Hepatocyte (in vitro differentiated cells): ENCODE results near the gene ACTR3. TPM values are rescaled to one million over a fixed set of nuclear protein-coding genes. Genes with fewer than 3 reads are reported as not detected.

Experiments used
- DNase-seq: peaks from one replicate; pipeline ENCODE4 v3.0.0-alpha.2; 2016; ENCODE audit warnings: low spot score
- H2AFZ ChIP-seq: fragments of 200-600 bp; sonication (generic); 2 replicates; pipeline ENCODE4 v1.6.0; 2016; ENCODE audit warnings: antibody characterized with exemption, mild to moderate bottlenecking
- H3K27ac ChIP-seq: fragments of 200-600 bp; sonication (generic); 2 replicates; pipeline ENCODE4 v1.5.1; 2016; ENCODE audit warnings: mild to moderate bottlenecking
- H3K27me3 ChIP-seq: fragments of 200-600 bp; sonication (generic); 2 replicates; pipeline ENCODE4 v1.6.1; 2016
- H3K36me3 ChIP-seq: fragments of 200-600 bp; sonication (generic); replicated peaks from 2 replicates; pipeline ENCODE4 v1.5.1; 2016; ENCODE audit warnings: low read depth; ENCODE audit not compliant: insufficient read depth
- H3K4me1 ChIP-seq: fragments of 200-600 bp; sonication (generic); 2 replicates; pipeline ENCODE4 v1.5.1; 2016; ENCODE audit warnings: mild to moderate bottlenecking, moderate library complexity; ENCODE audit not compliant: insufficient read depth
- H3K4me2 ChIP-seq: fragments of 200-600 bp; sonication (generic); 2 replicates; pipeline ENCODE4 v1.6.0; 2016
- H3K4me3 ChIP-seq: fragments of 200-600 bp; sonication (generic); 2 replicates; pipeline ENCODE4 v1.5.1; 2016; ENCODE audit warnings: mild to moderate bottlenecking
- H3K79me2 ChIP-seq: fragments of 200-600 bp; sonication (generic); 2 replicates; pipeline ENCODE4 v1.6.0; 2017; ENCODE audit warnings: mild to moderate bottlenecking
- H3K9me2 ChIP-seq: fragments of 200-600 bp; sonication (generic); replicated peaks from 2 replicates; pipeline ENCODE4 v1.6.0; 2017; ENCODE audit warnings: mild to moderate bottlenecking; ENCODE audit not compliant: insufficient read depth
- H3K9me3 ChIP-seq: fragments of 200-600 bp; sonication (generic); 2 replicates; pipeline ENCODE4 v1.5.1; 2016; ENCODE audit warnings: low read depth, mild to moderate bottlenecking
- H4K20me1 ChIP-seq: fragments of 200-600 bp; sonication (generic); 2 replicates; pipeline ENCODE4 v1.6.0; 2016; ENCODE audit warnings: mild to moderate bottlenecking; ENCODE audit not compliant: insufficient read depth, poor library complexity, severe bottlenecking
- CTCF ChIP-seq: fragments of 200-600 bp; sonication (generic); IDR thresholded peaks from 2 replicates; pipeline ENCODE4 v1.5.1; 2016; ENCODE audit warnings: antibody characterized with exemption, mild to moderate bottlenecking; ENCODE audit not compliant: poor library complexity
- EZH2 ChIP-seq: fragments of 200-600 bp; sonication (generic); IDR thresholded peaks from 2 replicates; pipeline ENCODE4 v1.6.1; 2016; ENCODE audit warnings: antibody characterized with exemption, mild to moderate bottlenecking, borderline replicate concordance
- EZH2phosphoT487 ChIP-seq: fragments of 200-600 bp; sonication (generic); IDR thresholded peaks from one replicate; pipeline ENCODE4 v1.6.1; 2018; ENCODE audit warnings: antibody characterized with exemption, mild to moderate bottlenecking, low read depth, moderate library complexity; ENCODE audit not compliant: unreplicated experiment, severe bottlenecking
- WGBS: methylation state at CpG from one replicate; pipeline ENCODE4 v1.1.6; 2016; ENCODE audit warnings: low lambda C conversion rate; ENCODE audit errors: missing lambda C conversion rate; 5-methylcytosine and 5-hydroxymethylcytosine counted together
- polyA plus RNA-seq: library from polyadenylated mRNA; unstranded; fragments of >200 nt; fragmentation: Nextera tagmentation; extraction: Ambion mirVana; gene quantifications from 2 replicates; pipeline ENCODE4 v1.2.1, GENCODE V29; 2016
- total RNA-seq: library from RNA; depleted of rRNA; stranded (reverse); fragments of >200 nt; gene quantifications from 2 replicates; pipeline ENCODE4 v1.2.3, GENCODE V29; 2014

The ACTR3 gene
- total and polyA plus RNA-seq, 2 experiments from 2014 or later, result 140 to 194 TPM

DNA sequence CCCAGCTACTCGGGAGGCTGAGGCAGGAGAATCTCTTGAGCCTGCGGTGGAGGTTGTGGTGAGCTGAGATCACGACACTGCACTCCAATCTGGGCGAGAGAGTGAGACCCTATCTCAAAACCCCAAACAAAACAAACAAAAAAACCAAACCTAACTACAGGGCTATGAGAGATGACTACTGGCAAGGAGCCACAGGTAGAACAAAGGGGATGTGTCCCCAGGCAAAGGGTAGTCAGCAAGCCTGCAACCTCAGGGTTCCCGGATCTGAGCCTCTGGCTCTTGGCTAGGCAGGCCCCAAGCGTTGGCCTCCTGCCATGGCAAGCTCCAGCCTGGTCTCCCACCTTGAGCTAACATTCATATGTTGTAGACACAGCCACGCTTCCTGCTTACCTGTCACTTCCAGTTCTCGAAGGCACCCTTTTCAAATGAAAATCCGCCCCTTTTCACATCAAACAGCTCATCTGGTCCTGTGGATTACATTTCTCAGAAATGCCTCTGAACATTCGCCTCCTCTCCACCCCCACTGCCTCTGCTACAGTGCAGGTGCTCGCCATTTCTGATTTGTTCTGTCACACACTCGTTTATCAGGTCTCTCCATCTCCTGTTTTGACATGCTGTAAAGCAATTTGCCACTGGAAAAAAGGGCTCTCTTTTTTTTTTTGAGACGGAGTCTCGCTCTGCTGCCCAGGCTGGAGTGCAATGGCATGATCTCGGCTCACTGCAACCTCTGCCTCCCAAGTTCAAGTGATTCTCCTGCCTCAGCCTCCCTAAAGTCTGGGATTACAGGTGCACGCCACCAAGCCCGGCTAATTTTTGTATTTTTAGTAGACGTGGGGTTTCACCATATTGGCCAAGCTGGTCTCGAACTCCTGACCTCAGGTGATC, 13.1 kb upstream of the ACTR3 start:
- Histone ChIP-seq H3K79me2 (no peaks in the 10 kb centered on the region), H3K27me3 (no peaks in the 10 kb centered on the region), H3K4me2 (peak overlapping the region; percentile 47), H3K27ac (peak overlapping the region; percentile 70), H3K4me1 (peaks cover 17% of the 10 kb centered on the region), H3K36me3 (no peaks in the 10 kb centered on the region), H4K20me1 (no peaks in the 10 kb centered on the region), H3K4me3 (no peak overlapping the region), H3K9me3 (no peaks in the 10 kb centered on the region), H3K9me2 (no peaks in the 10 kb centered on the region), H2AFZ (no peak overlapping the region)
- 74% methylated on average over 19 of the region's 19 CpGs for WGBS
- TF ChIP-seq EZH2 (no peak), EZH2phosphoT487 (no peak), CTCF (no peak)
- peak; percentile 60 for DNase-seq

DNA sequence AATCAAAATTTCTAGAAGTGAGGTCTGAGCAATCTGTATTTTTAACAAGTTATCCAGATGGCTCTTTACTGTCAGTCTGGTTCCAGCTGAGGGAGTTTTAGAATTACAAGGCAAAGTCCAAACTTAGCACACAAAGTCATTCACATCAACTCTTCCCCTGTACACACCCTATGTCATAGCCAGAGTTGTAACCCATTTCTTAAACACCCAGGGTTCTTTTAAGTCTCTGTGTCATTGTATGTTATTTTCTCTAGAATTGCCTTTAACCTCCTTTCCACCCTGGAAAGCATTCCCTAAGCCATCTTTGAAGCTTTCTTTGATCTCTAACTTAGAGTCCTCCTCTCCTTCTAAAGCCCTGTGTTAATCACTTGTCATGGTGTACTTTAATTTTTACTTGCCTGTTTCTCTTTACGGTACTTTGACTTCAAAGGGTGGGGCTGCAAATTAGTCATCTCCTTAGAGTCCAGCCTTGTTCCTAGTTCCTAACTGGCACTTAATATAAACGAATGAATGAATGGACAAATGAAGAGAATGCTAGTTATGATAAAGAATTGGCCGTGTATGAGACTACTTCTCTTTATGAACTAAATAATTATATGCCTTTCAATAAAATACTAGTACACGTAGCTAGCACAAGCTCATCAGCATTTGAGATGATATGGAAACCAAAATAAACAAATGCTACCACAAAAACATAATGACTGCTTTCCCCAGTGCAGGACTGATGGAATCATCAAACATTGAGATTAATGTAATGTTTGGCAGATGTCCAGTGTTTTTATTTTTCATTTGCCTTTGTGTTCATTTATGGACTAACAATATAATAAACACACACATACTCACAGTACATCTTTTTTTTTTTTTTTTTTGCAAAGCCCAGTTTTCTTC, 11.9 kb upstream of the ACTR3 start:
- 22% methylated on average over 4 of the region's 4 CpGs for WGBS
- peak; percentile 46 for DNase-seq
- TF ChIP-seq EZH2phosphoT487 (no peak), EZH2 (no peak), CTCF (no peak)
- Histone ChIP-seq H4K20me1 (no peaks in the 10 kb centered on the region), H3K9me3 (no peaks in the 10 kb centered on the region), H3K9me2 (no peaks in the 10 kb centered on the region), H3K4me2 (peak overlapping the region; percentile 47), H3K4me1 (peaks cover 17% of the 10 kb centered on the region), H2AFZ (no peak overlapping the region), H3K27me3 (no peaks in the 10 kb centered on the region), H3K36me3 (no peaks in the 10 kb centered on the region), H3K79me2 (no peaks in the 10 kb centered on the region), H3K27ac (peak overlapping the region; percentile 70), H3K4me3 (no peak overlapping the region)

DNA sequence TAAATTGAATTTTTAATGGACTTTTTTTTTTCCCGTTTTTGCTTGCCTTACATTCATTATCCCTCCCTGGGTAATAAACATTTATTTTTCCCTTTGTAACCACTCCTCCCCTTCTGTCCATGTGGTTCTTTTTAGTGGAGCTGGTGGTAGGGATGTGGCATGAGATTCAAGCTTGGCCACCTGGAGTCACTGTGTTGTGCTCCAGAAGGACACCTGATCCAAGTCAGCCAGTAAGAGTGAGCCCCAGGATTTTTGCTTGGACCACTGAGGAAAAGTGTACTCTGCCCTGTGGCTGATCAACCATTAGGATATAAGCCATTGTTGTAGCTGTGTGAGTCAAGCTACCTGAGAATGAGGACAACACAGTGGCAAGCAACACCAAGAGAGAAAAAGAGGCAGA, 11.1 kb upstream of the ACTR3 start:
- Histone ChIP-seq H3K27me3 (no peaks in the 10 kb centered on the region), H3K9me3 (no peaks in the 10 kb centered on the region), H3K79me2 (no peaks in the 10 kb centered on the region), H3K27ac (peak overlapping the region; percentile 70), H3K4me3 (no peak overlapping the region), H3K36me3 (no peaks in the 10 kb centered on the region), H3K4me1 (peaks cover 17% of the 10 kb centered on the region), H3K4me2 (peak overlapping the region; percentile 47), H3K9me2 (no peaks in the 10 kb centered on the region), H4K20me1 (no peaks in the 10 kb centered on the region), H2AFZ (no peak overlapping the region)
- no peak for DNase-seq
- WGBS, result 65% methylated on average over 1 of the region's 1 CpG
- TF ChIP-seq EZH2phosphoT487, result no peak
- TF ChIP-seq EZH2, result no peak
- TF ChIP-seq CTCF, result no peak
